Mucosa of descending colon (tissue), 3 donors: Measurements from ENCODE around the gene CACNB2. TPM values are rescaled to one million over a fixed set of nuclear protein-coding genes. Genes with fewer than 3 reads are reported as not detected.

ENCODE experiments used
- ATAC-seq: fragments of 200-7000 bp; cut with Tn5 transposase; one replicate; pipeline ENCODE4 v1.9.1; 2020; ENCODE audit warnings: mild to moderate bottlenecking, moderate library complexity
- DNase-seq, 3 donors: peaks; one replicate each; pipeline ENCODE4 v3.0.0-alpha.2; 2020
- H3K36me3 ChIP-seq: fragments of 200-600 bp; one replicate; pipeline ENCODE4 v1.8.0; 2021; ENCODE audit warnings: low read depth, mild to moderate bottlenecking
- H3K4me1 ChIP-seq: fragments of 200-600 bp; one replicate; pipeline ENCODE4 v1.8.0; 2021; ENCODE audit warnings: low read depth, mild to moderate bottlenecking
- H3K4me3 ChIP-seq: fragments of 200-600 bp; one replicate; pipeline ENCODE4 v1.8.0; 2021; ENCODE audit warnings: mild to moderate bottlenecking
- H3K9me3 ChIP-seq: fragments of 200-600 bp; one replicate; pipeline ENCODE4 v1.8.0; 2021; ENCODE audit warnings: mild to moderate bottlenecking
- intact Hi-C, 2 donors: fragments of 100-400 bp; cut with DNase I in 1 of 2; cut with micrococcal nuclease in 1 of 2; formaldehyde crosslinking; loops; one replicate each; pipeline versions ENCODE4 v1.11.0 to v1.11.1; 2022; cut with DNase I, micrococcal nuclease
- total RNA-seq, 3 donors: library from RNA; stranded (reverse); fragmentation: NEBNext Ultra II Directional in 2 of 3; extraction: Animal tissue kit (Norgen Biotek cat#: 25700) in 2 of 3; gene quantifications; one replicate each; pipeline versions ENCODE4 v1.2.1 to v1.2.4, GENCODE V29; 2021 to 2023
- TF ChIP-seq, protein P1 (sequence below): fragments of 200-600 bp; IDR thresholded peaks from one replicate; pipeline ENCODE4 v1.8.0; 2022; ENCODE audit warnings: antibody characterized with exemption, mild to moderate bottlenecking
- donor health status: DM: no; HTN: no; CAD: no; lungs with moderate emphysema.
- donor health status: DM: no; HTN: no; CAD: no.
- donor health status: DM: no; HTN: yes; CAD: no.

The CACNB2 gene
- total RNA-seq, 3 donors from 2014 or later, result 13.6 to 26.2 (median 19.8) TPM

DNA sequence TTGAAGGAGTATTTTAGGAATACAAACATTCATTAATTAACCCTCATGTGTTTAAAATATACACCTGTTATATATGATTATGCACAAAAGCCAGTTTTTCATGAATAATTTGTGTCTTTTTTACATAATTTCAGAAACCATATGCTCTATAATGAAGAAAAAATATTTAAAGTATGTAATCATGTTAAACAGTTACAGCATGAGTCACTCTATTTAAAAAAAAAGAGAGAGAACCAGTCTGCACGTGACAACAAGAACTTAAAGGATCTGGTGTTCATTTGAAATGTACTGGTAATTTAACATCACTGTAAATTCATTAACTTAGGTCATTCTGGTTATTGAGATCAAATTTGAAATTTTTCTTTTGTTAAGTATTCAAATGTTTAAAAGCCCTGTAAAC lies 228.5 kb downstream of the CACNB2 start:
- TF ChIP-seq, protein P1, sequence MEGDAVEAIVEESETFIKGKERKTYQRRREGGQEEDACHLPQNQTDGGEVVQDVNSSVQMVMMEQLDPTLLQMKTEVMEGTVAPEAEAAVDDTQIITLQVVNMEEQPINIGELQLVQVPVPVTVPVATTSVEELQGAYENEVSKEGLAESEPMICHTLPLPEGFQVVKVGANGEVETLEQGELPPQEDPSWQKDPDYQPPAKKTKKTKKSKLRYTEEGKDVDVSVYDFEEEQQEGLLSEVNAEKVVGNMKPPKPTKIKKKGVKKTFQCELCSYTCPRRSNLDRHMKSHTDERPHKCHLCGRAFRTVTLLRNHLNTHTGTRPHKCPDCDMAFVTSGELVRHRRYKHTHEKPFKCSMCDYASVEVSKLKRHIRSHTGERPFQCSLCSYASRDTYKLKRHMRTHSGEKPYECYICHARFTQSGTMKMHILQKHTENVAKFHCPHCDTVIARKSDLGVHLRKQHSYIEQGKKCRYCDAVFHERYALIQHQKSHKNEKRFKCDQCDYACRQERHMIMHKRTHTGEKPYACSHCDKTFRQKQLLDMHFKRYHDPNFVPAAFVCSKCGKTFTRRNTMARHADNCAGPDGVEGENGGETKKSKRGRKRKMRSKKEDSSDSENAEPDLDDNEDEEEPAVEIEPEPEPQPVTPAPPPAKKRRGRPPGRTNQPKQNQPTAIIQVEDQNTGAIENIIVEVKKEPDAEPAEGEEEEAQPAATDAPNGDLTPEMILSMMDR, result no peak
- Histone ChIP-seq H3K36me3 (no peaks in the 10 kb centered on the region), H3K4me3 (no peak overlapping the region), H3K9me3 (no peaks in the 10 kb centered on the region), H3K4me1 (no peaks in the 10 kb centered on the region)
- ATAC-seq (no peak), DNase-seq (no peak)
- intact Hi-C loops, result no loop called here

DNA sequence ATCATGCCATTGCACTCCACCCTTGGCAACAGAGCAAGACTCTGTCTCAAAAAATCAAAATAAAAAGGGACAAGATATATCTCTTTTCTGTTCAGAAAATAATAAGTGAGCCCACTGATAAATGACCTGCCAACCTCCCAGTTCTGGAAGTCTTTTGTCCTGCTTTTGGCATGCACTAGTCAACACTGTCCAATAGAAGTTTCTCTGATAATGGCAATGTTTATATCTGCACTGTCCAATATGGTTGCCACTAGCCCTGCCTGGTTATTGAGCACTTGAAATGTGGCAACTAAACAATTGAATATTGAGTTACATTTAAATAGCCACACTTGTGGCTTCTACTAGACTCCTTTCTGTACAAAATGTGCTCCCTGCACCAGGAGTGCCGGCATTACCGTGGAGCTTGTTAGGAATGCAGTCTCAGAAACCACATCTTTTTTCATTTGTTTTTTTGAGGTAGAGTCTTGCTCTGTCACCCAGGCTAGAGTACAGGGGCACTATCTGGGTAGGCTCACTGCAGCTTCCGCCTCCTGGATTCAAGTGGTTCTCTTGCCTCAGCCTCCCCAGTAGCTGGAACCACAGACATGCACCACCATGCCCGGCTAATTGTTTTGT lies 229.7 kb downstream of the CACNB2 start:
- no peaks in the 10 kb centered on the region for H3K4me1 ChIP-seq
- H3K4me3 ChIP-seq, result no peak overlapping the region
- no peak for DNase-seq
- TF ChIP-seq, protein P1, result no peak
- H3K36me3 ChIP-seq, result no peaks in the 10 kb centered on the region
- no peak for ATAC-seq
- H3K9me3 ChIP-seq, result no peaks in the 10 kb centered on the region
- intact Hi-C loops, result no loop called here

DNA sequence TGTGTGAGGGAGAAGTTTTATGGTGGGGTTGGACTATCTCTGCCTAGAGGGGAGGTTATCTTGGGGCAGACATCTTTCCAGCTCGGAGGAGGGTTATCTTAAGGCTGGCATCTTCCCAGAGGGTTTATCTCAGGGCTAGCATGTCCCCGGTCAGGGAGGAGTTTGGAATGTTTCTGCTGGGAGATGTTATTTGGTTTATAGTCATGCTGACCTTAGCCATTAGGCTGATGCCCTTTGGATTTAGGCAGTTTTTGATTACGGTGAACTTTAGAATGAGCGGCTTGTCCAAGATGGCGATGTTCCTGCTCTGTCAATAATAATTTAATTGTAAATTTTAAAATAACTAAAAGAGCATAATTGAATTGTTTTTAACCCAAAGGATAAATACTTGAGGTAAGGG lies 236.4 kb downstream of the CACNB2 start:
- TF ChIP-seq, protein P1, result no peak
- no peak for DNase-seq
- intact Hi-C loops, result no loop called here
- H3K4me3 ChIP-seq, result no peak overlapping the region
- no peaks in the 10 kb centered on the region for H3K4me1 ChIP-seq
- H3K36me3 ChIP-seq, result no peaks in the 10 kb centered on the region
- ATAC-seq, result no peak
- no peaks in the 10 kb centered on the region for H3K9me3 ChIP-seq

DNA sequence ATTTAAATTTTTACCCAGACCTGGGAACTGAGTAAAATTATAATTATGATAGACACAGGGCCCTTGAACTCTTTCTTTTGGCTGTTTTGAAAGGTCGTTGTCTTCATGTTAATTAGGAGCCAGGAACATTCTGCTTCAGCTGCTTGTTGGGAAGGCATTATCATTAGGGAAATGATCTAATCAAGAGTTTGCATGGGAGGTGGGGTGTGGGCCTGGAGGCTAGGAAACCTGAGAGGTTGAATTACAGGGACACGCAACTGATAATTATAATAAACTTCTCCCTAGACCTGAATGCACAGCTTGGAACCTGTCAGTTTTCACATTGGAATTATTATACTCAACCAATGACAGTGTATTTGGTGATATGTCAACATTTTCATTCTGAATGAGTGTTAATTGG lies 237.7 kb downstream of the CACNB2 start:
- H3K36me3 ChIP-seq, result no peaks in the 10 kb centered on the region
- intact Hi-C loops, result no loop called here
- H3K4me1 ChIP-seq, result no peaks in the 10 kb centered on the region
- H3K4me3 ChIP-seq, result no peak overlapping the region
- H3K9me3 ChIP-seq, result no peaks in the 10 kb centered on the region
- DNase-seq (no peak), ATAC-seq (no peak)
- TF ChIP-seq, protein P1, result no peak

DNA sequence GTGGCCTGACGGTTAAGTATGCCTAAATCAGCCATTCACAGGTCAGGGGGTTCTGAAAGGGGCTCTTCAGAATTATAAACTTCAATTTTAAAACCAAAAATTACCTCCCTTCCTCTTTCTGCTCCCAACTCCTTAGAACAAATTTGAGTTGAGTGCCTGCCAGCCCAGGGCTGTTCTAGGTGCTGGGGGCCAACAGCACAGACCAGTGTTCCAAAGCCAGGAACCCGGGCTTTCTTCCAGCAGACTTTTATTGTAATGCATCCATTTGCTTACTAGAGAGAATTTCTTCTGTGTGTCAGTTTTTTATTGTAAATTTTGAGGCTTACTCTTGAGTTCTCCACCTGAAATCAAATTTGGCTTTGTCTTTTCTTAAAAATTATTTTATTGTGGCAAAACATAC lies 238.5 kb downstream of the CACNB2 start:
- Histone ChIP-seq H3K36me3 (no peaks in the 10 kb centered on the region), H3K4me3 (no peak overlapping the region), H3K4me1 (no peaks in the 10 kb centered on the region), H3K9me3 (no peaks in the 10 kb centered on the region)
- DNase-seq, result no peak
- ATAC-seq, result no peak
- TF ChIP-seq, protein P1, result no peak
- intact Hi-C loops, result no loop called here

DNA sequence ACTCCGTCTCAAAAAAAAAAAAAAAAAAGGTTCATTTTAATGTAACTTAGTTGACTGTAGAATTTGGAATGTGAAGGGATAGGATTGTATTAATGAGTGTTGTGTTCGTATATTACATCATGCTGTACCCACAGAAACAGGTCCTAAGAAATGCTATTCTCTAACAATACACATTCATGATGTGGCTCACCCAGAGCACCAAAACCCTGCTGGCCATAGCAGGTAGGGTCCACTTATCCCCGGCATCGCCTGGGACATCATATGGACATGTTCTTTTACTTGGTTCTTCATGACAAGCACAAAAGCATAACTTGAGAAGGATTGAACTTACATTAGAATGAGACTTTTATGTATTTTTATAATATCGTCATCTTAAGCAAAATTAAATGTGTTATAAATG lies 241.5 kb downstream of the CACNB2 start:
- no peaks in the 10 kb centered on the region for H3K4me1 ChIP-seq
- H3K4me3 ChIP-seq, result no peak overlapping the region
- TF ChIP-seq, protein P1, result no peak
- intact Hi-C loops, result no loop called here
- H3K36me3 ChIP-seq, result no peaks in the 10 kb centered on the region
- DNase-seq (no peak), ATAC-seq (no peak)
- no peaks in the 10 kb centered on the region for H3K9me3 ChIP-seq
